Mucosa of descending colon (tissue), 3 donors: Measurements from ENCODE around the gene C6orf136. TPM values are rescaled to one million over a fixed set of nuclear protein-coding genes. Genes with fewer than 3 reads are reported as not detected.

ENCODE experiments used
- ATAC-seq: fragments of 200-7000 bp; cut with Tn5 transposase; one replicate; pipeline ENCODE4 v1.9.1; 2020; ENCODE audit warnings: mild to moderate bottlenecking, moderate library complexity
- DNase-seq, 3 donors: peaks; one replicate each; pipeline ENCODE4 v3.0.0-alpha.2; 2020
- H3K36me3 ChIP-seq: fragments of 200-600 bp; one replicate; pipeline ENCODE4 v1.8.0; 2021; ENCODE audit warnings: low read depth, mild to moderate bottlenecking
- H3K4me1 ChIP-seq: fragments of 200-600 bp; one replicate; pipeline ENCODE4 v1.8.0; 2021; ENCODE audit warnings: low read depth, mild to moderate bottlenecking
- H3K4me3 ChIP-seq: fragments of 200-600 bp; one replicate; pipeline ENCODE4 v1.8.0; 2021; ENCODE audit warnings: mild to moderate bottlenecking
- H3K9me3 ChIP-seq: fragments of 200-600 bp; one replicate; pipeline ENCODE4 v1.8.0; 2021; ENCODE audit warnings: mild to moderate bottlenecking
- CTCF ChIP-seq: fragments of 200-600 bp; IDR thresholded peaks from one replicate; pipeline ENCODE4 v1.8.0; 2022; ENCODE audit warnings: antibody characterized with exemption, mild to moderate bottlenecking
- intact Hi-C, 2 donors: fragments of 100-400 bp; cut with DNase I in 1 of 2; cut with micrococcal nuclease in 1 of 2; formaldehyde crosslinking; loops; one replicate each; pipeline versions ENCODE4 v1.11.0 to v1.11.1; 2022; cut with DNase I, micrococcal nuclease
- total RNA-seq, 3 donors: library from RNA; stranded (reverse); fragmentation: NEBNext Ultra II Directional in 2 of 3; extraction: Animal tissue kit (Norgen Biotek cat#: 25700) in 2 of 3; gene quantifications; one replicate each; pipeline versions ENCODE4 v1.2.1 to v1.2.4, GENCODE V29; 2021 to 2023
- donor health status: DM: no; HTN: no; CAD: no; lungs with moderate emphysema.
- donor health status: DM: no; HTN: no; CAD: no.
- donor health status: DM: no; HTN: yes; CAD: no.

Gene C6orf136
- total RNA-seq, 3 donors from 2014 or later = 46.5 to 88.8 (median 61.8) TPM

- TF ChIP-seq CTCF = no peak
- no peak for ATAC-seq
- intact Hi-C loops = no loop called here
Measured at GRCh38 chr6:30676660-30677285, 29.8 kb downstream of the C6orf136 start.

GRCh38 chr6:30678964-30679726 is 32.2 kb downstream of the C6orf136 start:
- H3K4me1 ChIP-seq = peaks cover 17% of the 10 kb centered on the region
- peak; percentile 87 for ATAC-seq
- H3K9me3 ChIP-seq = no peaks in the 10 kb centered on the region
- intact Hi-C loops = loop anchor here in 1 of 2 donors (2.0 kb wide), 1 partner anchor 44 kb away; no protein-coding TSS in a partner anchor
- peak; percentile 88 to 93 (median 93) for DNase-seq
- TF ChIP-seq CTCF = peak; percentile 93
- H3K36me3 ChIP-seq = no peaks in the 10 kb centered on the region
- H3K4me3 ChIP-seq = no peak overlapping the region

More at GRCh38 chr6:30676660-30677285, 29.8 kb downstream of the C6orf136 start:
- Histone ChIP-seq H3K4me1 (peaks cover 16% of the 10 kb centered on the region), H3K9me3 (no peaks in the 10 kb centered on the region), H3K4me3 (no peak overlapping the region), H3K36me3 (no peaks in the 10 kb centered on the region)
- DNase-seq = peak in 1 of 3 donors; percentile 27

- no peaks in the 10 kb centered on the region for H3K9me3 ChIP-seq
- no peaks in the 10 kb centered on the region for H3K36me3 ChIP-seq
- no peak for TF ChIP-seq CTCF
- no peak overlapping the region for H3K4me3 ChIP-seq
- peaks cover 17% of the 10 kb centered on the region for H3K4me1 ChIP-seq
- ATAC-seq = no peak
- intact Hi-C loops = loop anchor here (2.0 kb wide), 1 partner anchor 43 kb away; no protein-coding TSS in a partner anchor
- DNase-seq = peak in 1 of 3 donors; percentile 17
Measured at GRCh38 chr6:30679765-30680535, 33.0 kb downstream of the C6orf136 start.

- ATAC-seq (no peak), DNase-seq (peak in 1 of 3 donors; percentile 17)
- Histone ChIP-seq H3K9me3 (no peaks in the 10 kb centered on the region), H3K36me3 (no peaks in the 10 kb centered on the region), H3K4me1 (peaks cover 17% of the 10 kb centered on the region), H3K4me3 (no peak overlapping the region)
- intact Hi-C loops = loop anchor here in 1 of 2 donors (2.0 kb wide), 1 partner anchor 41 kb away; no protein-coding TSS in a partner anchor
- TF ChIP-seq CTCF = no peak
Measured at GRCh38 chr6:30681766-30682142, 34.8 kb downstream of the C6orf136 start.
